HG03558 (cell line): ENCODE data around the gene RPEL1.
"Not testable (repeated sequence)": the region's sequence is repeated elsewhere in the genome, so short reads cannot be mapped to it uniquely, and the experiment has no call there.

Experiments
- ATAC-seq: cut with Tn5 transposase; IDR thresholded peaks from one replicate; pipeline ENCODE4 v1.9.1; 2021; ENCODE audit warnings: moderate number of reproducible peaks; ENCODE audit not compliant: unreplicated experiment; ENCODE audit errors: extremely low read depth

RPEL1 gene

DNA sequence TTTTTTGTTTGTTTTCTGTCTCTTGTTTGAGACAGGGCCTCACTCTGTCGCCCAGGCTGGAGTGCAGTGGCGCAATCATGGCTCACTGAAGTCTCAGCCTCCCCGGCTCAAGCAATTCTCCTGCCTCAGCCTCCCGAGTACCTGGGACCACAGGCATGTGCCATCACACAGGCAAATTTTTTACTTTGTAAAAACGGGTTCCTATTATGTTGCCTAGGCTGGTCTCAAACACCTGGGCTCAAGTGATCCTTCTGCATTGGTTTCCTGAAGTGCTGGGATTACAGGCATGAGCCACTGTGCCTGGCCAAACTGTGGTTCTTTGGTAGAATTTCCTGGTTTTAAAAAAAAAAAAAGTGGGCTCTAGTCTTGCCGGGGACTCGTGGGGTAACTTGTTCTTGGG is at the start of gene RPEL1:
TSS of gene RPEL1 (plus strand) at position 301 of the 400 bp plus-strand sequence. CDS start 110 bp downstream, outside the sequence.
- ATAC-seq, result not testable (repeated sequence)

DNA sequence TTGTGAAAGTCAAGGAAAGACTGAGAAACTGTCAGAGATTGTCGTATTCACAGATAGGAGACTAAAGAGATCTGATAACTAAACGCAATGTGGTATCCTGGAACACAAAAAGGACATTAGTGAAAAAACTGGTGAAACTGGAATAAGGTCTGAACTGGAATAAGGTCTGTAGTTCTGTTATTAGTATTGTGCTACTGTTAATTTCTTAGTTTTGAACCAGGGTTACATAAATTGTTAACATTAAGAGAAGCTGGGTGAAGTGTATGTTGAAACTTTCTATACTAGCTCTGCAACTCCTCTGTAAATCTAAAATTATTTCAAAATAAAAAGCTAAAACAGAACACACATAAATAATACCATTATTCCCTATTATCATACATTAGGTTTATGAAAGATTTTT is 49.2 kb upstream of the RPEL1 start:
- ATAC-seq, result no peak

DNA sequence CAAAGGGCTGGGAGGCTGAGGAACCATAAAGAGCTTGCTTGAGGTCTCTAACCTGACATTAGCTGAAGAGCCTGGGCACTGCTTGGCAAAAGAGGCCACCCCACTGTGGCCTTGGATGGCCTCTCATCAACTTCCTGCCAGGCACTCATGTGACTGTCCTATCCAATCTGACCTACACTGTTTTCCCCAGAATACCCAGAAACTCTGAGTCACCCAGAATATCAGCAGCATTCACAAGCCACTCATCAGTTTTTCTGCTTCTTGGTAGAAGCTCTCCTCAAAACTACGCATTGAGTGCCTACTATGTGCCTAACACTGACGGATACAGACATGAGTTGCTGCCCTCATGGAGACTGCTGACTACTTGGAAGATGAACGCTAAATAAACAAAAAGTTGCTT is 48.5 kb upstream of the RPEL1 start:
- no peak for ATAC-seq

DNA sequence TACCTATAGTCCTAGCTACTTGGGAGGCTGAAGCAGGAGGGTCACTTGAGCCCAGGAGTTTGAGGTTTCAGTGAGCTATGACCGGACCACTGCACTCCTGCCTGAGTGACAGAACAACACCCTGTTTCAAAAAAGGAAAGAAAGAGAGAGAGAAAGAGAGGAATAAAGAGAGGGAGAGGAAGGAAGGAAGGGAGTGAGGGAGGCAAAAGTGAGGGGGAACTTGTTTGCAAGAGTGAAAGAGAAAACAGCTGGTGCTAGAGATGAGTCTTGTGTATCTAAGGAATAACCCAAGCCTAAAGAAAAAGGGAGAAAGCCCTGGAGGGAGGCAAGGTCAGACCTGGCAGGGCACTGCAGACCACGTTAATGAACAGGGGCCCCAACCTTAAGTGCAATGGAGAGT is 47.8 kb upstream of the RPEL1 start:
- no peak for ATAC-seq

DNA sequence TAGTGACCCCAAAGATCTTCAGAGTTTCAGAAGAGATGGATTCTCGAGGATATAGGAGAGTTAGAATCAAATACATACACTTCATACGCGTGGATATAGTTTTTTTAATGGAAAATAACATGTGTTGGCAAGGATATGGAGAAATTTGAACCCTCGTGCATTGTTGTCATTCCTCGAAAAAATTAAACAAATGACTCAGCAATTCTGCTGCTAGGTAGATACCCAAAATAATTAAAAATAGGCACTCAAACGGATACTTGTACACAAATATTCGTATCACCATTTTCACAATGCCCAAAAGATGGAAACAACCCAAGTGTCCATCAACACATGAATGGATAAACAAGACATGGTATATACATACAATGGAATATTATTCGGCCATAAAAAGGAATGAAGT is 47.0 kb upstream of the RPEL1 start:
- no peak for ATAC-seq

DNA sequence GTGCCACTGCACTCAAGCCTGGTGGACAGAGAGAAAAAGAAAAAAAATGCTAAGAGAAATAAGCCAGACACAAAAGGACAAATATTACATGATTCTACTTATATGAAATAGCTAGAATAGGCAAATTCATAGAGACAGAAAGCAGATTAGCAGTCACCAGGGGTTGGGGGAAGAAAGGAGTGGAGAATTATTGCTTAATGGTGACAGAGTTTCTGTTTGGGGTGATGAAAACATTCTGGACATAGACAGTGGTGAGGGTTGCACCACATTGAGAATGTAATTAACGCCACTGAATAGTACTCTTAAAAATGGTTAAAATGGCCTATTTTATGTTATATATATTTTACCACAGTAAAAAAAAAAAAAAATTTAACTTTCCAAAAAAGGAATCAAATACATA is 46.2 kb upstream of the RPEL1 start:
- no peak for ATAC-seq

DNA sequence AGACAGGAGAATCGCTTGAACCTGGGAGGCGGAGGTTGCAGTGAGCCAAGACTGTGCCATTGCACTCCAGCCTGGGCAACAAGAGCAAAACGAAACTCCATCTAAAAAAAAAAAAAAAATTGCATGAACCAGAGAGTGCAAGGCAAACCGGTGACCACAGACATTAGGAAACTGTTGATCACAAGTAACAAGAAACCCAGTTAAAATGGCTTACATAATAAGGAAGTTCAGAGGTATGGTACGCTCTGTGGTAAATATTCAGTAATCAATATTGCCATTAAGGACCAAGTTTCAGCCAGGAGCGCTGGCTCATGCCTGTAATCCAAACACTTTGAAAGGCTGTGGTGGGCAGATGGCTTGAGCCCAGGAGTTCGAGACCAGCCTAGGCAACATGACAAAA is 43.4 kb upstream of the RPEL1 start:
- ATAC-seq, result no peak

DNA sequence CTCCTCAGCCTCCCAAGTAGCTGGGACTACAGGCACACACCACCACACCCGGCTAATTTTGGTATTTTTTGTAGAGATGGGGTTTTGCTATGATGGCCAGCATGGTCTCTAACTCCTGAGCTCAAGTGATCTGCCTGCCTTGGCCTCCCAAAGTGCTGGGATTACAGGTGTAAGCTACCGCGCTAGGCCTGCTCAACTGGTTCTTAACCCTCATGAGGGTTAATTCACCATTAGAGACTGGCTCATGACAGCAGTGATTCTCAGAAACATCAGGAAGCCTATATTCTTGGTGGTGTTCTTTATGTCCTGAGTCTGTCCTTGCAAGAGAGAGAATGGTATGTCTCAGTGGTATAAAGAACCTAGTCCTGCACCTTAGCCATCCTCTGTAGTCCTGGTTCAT is 42.2 kb upstream of the RPEL1 start:
- no peak for ATAC-seq

DNA sequence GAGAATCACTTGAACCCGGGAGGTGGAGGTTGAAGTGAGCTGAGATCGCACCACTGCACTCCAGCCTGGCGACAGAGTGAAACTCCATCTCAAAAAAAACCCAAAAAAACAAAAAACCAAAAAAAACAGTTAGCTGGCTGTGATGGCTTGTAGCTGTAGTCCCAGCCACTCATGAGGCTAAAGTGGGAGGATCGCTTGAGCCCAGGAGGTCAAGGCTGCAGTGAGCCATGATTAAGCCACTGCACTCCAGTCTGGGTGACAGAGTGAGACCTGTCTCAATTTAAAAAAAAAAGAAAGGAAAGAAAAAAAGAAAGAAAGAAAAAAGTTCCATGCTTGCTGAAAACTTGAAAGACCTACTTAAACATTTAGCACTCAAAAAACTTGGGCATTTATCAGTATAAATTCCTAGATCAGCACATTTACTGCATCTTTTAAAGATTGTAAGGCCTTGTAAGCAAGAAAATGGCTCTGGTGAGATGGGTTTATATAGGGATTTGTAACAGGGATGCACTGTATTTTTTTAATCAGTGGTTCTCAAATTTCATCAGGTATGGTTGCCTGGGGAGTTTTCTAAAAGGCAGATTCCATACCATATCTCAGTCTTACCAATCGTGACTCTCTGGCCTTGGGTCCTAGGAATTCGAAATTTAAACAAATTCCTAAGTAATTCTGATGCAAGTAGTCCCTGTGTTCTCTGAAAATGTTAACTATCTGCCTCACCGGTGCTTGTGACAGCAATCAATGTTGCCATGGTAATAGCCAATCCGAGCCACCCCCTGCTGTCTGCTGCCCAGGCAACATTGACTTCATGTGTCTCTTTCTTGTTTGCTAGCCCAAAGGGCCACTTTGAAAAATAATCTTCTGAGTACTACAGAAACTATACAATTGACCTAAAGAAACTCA is 41.1 kb upstream of the RPEL1 start:
- no peak for ATAC-seq

DNA sequence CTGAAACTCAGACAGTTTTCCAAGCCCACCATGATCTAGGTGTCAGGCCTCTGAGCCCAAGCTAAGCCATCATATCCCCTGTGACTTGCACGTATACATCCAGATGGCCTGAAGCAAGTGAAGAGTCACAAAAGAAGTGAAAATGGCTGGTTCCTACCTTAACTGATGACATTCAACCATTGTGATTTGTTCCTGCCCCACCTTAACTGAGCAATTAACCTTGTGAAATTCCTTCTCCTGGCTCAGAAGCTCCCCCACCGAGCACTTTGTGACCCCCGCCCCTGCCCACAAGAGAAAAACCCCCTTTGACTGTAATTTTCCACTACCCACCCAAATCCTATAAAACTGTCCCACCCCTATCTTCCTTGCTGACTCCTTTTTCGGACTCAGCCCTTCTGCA is 40.3 kb upstream of the RPEL1 start:
- ATAC-seq, result not testable (repeated sequence)

DNA sequence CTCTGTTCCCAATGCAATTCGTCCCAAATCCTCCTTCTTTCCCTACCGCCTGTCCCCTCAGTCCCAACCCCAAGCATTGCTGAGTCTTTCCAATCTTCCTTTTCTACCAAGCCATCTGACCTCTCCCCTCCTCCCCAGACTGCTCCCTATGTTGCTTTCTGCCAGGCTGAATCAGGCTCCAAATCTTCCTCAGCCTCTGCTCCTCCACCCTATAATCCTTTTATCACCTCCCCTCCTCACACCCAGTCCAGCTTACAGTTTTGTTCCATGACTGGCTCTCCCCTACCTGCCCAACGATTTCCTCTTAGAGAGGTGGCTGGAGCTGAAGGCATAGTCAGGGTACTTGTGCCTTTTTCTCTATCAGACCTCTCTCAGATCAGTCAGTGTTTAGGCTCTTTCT is 39.0 kb upstream of the RPEL1 start:
- ATAC-seq, result not testable (repeated sequence)

DNA sequence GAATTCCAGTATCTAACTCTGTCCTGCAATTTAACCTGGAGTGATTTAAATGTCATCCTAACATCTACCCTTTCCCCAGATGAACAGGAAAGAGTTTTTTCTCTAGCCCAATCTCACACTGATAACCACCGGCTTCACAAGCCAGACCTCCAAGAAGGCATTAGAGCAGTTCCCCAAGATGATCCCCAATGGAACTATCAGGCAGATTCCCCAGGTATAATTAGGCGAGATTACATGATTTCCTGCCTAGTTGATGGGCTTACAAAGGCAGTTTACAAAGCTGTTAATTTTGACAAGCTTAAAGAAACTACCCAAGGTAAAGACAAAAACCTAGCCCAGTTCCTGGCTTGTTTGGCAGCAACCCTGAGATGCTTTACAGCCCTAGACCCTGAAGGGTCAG is 38.5 kb upstream of the RPEL1 start:
- no peak for ATAC-seq

DNA sequence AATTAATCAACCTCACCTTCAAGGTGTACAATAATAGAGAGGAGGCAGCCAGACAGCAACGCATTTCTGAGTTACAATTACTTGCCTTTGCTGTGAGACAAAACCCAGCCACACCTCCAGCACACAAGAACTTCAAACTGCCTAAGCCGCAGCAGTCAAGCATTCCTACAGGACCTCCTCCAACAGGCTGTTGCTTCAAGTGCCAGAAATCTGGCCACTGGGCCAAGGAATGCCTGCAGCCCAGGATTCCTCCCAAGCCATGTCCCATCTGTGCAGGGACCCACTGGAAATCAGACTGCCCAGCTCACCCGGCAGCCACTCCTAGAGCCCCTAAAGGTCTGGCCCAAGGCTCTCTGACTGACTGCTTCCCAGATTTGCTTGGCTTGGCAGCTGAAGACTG is 38.0 kb upstream of the RPEL1 start:
- not testable (repeated sequence) for ATAC-seq

DNA sequence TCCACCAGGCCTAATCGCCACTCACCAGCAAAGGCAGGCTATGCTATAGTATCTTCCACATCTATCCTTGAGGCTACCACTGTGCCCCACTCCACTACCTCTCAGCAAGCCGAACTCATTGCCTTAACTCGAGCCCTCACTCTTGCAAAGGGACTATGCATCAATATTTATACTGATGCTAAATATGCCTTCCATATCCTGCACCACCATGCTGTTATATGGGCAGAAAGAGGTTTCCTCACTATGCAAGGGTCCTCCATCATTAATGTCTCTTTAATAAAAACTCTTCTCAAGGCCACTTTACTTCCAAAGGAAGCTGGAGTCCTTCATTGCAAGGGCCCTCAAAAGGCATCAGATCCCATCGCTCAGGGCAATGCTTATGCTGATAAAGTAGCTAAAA is 35.4 kb upstream of the RPEL1 start:
- not testable (repeated sequence) for ATAC-seq

DNA sequence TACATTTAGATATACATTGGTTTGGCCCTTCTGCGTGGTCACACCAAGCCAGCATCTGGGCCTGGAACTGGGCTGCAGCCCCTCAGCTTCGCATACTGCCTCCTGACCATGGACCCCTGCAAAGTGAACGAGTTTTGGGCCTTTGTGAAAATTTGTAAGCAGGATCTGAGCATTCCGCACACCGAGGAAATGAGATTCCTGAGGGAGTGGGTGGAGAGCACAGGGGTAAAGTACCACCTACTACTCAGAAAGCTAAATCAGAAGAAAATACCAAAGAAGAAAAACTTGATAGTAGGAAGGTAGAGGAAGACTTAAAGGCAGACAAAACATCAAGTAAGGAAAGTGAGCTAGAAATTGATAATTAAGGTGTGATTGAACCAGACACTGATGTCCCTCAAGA is 30.1 kb upstream of the RPEL1 start:
- ATAC-seq, result no peak

DNA sequence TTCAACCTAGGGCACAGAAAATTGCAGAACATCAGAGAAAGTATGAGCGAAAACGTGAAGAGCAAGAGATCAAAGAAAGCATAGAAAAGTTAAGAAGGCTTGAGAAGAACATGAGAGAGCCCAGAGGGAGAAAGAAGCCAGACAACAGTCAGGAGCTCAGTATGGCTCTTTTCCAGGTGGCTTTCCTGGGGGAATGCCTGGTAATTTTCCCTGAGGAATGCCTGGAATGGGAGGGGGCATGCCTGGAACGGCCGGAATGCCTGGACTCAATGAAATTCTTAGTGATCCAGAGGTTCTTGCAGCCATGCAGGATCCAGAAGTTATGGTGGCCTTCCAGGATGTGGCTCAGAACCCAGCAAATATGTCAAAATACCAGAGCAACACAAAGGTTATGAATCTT is 29.3 kb upstream of the RPEL1 start:
- not testable (repeated sequence) for ATAC-seq

DNA sequence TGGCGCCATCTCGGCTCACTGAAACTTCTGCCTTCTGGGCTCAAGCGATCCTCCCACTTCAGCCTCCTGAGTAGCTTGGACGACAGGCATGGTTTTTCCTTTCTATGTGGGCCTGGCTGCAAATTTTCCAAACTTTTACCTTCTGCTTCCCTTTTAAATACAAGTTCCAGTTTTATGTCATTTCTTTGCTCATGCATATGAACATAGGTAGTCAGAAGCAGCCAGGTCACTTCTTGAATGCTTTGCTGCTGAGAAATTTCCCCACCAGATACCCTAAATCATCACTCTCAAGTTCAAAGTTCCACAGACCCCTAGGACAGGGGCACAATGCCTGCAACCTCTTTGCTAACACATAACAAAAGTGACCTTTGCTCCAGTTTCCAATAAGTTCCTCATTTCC is 21.6 kb upstream of the RPEL1 start:
- no peak for ATAC-seq

DNA sequence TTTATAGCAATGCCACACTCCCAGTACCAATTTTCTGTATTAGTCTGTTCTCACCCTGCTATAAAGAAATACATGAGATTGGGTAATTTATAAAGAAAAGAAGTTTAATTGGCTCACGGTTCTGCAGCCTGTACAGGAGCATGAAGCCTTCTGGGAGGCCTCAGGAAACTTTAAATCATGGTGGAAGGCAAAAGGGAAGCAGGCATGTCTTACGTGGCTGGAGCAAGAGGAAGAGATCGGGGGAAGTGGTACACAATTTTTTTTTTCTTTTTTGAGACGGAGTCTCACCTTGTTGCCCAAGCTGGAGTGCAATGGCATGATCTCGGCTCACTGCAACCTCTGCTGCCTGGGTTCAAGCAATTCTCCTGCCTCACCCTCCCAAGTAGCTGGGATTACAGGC is 21.0 kb upstream of the RPEL1 start:
- not testable (repeated sequence) for ATAC-seq

DNA sequence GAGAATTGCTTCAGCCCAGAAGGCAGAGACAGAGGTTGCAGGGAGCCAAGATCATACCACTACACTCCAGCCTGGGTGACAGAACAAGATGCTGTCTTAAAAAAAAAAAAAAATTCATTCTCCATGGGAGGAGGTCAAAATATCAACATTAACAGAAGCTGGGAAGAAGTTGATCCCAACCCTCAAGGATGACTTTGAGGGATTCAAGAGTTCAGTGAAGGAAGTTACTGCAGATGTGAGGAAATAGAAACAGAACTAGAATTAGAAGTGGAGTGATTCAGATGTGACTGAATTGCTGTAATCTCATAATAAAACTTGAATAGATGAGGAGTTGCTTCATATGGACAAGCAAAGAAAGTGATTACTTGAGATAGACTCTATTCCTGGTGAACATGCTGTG is 19.7 kb upstream of the RPEL1 start:
- ATAC-seq, result no peak

DNA sequence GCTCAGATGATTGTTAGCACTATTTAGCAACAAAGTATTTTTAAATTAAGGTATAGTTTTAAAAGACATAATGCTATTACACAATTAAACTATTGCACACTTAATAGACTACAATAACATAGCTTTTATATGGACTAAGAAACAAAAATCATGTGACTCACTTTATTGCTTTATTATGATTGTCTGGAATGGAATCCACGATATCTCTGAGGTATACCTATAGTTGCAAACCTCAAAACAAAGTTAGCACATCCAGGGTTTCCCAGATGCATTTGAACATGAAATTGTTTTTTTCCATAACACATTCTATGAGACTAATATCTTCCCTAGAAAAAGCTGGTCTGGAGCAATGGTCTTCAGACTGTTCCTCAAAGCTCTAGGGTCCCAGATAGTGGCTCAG is 18.3 kb upstream of the RPEL1 start:
- no peak for ATAC-seq

DNA sequence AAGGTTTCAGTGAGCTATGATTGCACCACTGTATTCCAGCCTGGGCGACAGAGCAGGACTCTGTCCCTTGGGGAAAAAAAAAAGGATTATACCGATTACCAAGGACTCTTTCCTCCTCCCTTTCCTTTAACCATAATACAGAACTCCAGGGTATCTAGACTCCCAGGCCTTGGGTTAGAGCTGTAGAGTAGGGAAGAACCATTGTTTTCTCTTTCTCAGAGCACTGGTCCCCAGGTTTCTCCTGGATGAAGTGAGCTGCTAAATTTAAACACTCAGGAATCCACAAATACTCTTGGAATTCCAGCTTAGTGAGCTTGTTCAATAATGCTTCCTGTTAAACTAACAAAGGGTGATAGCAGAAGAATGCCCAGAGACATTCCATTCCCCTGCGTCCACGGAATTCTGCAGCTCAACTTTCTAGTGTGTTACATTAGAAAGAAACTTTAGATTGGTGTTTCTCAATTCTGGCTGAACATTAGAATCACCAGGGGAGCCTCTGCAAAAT is 14.6 kb upstream of the RPEL1 start:
- no peak for ATAC-seq

DNA sequence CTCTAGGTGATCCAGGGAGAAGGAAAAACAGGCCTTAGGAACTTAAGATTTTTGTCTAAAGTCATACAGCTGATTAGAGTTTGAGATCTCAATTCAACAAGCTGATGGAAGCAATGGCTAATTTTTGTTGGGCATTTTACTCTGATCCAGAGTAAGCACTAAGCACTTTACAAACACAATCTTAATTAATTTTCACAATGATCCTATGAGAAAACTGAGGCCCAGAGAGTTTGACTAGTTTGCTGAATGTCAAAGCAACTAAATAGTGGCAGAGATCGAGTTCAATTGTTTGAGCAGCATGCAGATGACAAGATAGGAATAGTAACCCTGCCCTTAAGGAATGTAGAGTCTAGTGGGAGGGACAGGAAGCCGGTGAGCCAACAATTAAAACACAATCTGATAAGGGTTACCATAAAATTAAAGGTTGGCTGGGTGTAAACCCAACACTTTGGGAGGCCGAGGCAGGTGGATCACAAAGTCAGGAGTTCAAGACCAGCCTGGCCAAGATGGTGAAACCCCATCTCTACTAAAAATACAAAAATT is 13.5 kb upstream of the RPEL1 start:
- no peak for ATAC-seq
